RWPE2 (cell line): Measurements from ENCODE around the gene HOXB4.
A peak's percentile ranks its signal among the peaks of the same experiment; 100 is the strongest.

Experiments used
- ATAC-seq: fragments of 200-7000 bp; cut with Tn5 transposase; 3 replicates; pipeline ENCODE4 v1.9.1; 2021; ENCODE audit warnings: low read depth
- DNase-seq: peaks from one replicate; pipeline ENCODE4 v3.0.0-alpha.2; 2020; ENCODE audit warnings: low spot score
- H3K27ac ChIP-seq: fragments of 450-650 bp; 2 replicates; pipeline ENCODE4 v1.5.1; 2017; ENCODE audit warnings: mild to moderate bottlenecking; ENCODE audit not compliant: poor library complexity, severe bottlenecking
- H3K27me3 ChIP-seq: fragments of 250-450 bp; sonication (Bioruptor Pico); 2 replicates; pipeline ENCODE4 v1.5.1; 2021; ENCODE audit warnings: mild to moderate bottlenecking, moderate library complexity; ENCODE audit not compliant: insufficient read depth, poor library complexity, severe bottlenecking
- H3K36me3 ChIP-seq: fragments of 250-450 bp; sonication (Bioruptor Pico); 2 replicates; pipeline ENCODE4 v1.5.1; 2020; ENCODE audit warnings: low read depth, mild to moderate bottlenecking, moderate library complexity
- H3K4me1 ChIP-seq: fragments of 250-450 bp; sonication (Bioruptor Pico); 2 replicates; pipeline ENCODE4 v1.5.1; 2021; ENCODE audit warnings: mild to moderate bottlenecking, moderate library complexity; ENCODE audit not compliant: insufficient read depth, poor library complexity, severe bottlenecking
- H3K4me3 ChIP-seq: fragments of 250-450 bp; sonication (Bioruptor Pico); 2 replicates; pipeline ENCODE4 v1.5.1; 2021; ENCODE audit warnings: mild to moderate bottlenecking, moderate library complexity; ENCODE audit not compliant: severe bottlenecking
- H3K9me3 ChIP-seq: fragments of 250-450 bp; sonication (Bioruptor Pico); 2 replicates; pipeline ENCODE4 v1.5.1; 2021; ENCODE audit warnings: mild to moderate bottlenecking, moderate library complexity; ENCODE audit not compliant: severe bottlenecking
- TF ChIP-seq, protein P1 (sequence below): fragments of 450-650 bp; IDR thresholded peaks from one replicate; pipeline ENCODE4 v1.5.1; 2017; ENCODE audit warnings: mild to moderate bottlenecking, moderate library complexity; ENCODE audit not compliant: poor library complexity, severe bottlenecking

HOXB4 gene

DNA sequence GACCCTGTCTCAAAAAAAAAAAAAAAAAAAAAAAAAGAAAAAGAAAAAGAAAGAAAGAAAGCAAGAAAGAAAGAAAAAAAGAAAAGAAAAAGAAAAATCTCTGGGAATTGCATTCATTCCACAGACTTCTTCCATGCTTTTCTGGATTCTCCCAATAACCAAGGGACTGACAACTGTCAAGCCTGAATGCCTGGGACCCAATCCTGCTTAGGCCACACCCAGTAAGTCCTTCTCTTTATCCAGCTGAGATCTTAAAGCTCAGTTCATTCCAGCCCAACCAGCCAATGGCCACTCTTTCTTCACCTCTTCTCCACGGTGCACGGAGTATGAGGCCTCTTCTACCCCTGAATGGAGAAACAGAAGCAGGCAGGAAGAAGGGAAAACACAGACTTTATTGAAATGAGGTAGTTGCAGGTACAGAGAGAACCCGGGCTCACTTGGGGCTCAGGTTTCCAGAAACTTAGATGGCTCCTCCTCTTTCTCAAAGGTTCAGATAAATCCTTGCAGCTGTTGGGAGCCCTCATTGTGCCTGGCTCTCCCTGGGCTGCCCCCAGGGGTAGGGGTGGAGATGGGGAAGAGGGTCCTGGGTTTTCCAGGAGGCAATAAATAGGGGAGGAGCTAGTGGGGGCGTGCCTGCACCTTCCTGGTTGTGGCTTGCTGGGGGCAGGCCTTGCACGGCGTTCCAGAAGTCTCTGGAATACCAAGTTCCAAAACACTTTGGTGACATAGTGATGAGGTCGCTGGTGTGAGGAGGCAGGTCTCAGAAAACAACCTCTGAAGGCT, 49.8 kb downstream of the HOXB4 start:
- Histone ChIP-seq H3K4me3 (no peak overlapping the region), H3K27ac (no peak overlapping the region), H3K4me1 (no peaks in the 10 kb centered on the region), H3K27me3 (no peaks in the 10 kb centered on the region), H3K9me3 (no peaks in the 10 kb centered on the region), H3K36me3 (no peaks in the 10 kb centered on the region)
- ATAC-seq, result no peak
- TF ChIP-seq, protein P1, sequence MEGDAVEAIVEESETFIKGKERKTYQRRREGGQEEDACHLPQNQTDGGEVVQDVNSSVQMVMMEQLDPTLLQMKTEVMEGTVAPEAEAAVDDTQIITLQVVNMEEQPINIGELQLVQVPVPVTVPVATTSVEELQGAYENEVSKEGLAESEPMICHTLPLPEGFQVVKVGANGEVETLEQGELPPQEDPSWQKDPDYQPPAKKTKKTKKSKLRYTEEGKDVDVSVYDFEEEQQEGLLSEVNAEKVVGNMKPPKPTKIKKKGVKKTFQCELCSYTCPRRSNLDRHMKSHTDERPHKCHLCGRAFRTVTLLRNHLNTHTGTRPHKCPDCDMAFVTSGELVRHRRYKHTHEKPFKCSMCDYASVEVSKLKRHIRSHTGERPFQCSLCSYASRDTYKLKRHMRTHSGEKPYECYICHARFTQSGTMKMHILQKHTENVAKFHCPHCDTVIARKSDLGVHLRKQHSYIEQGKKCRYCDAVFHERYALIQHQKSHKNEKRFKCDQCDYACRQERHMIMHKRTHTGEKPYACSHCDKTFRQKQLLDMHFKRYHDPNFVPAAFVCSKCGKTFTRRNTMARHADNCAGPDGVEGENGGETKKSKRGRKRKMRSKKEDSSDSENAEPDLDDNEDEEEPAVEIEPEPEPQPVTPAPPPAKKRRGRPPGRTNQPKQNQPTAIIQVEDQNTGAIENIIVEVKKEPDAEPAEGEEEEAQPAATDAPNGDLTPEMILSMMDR, result no peak
- no peak for DNase-seq

DNA sequence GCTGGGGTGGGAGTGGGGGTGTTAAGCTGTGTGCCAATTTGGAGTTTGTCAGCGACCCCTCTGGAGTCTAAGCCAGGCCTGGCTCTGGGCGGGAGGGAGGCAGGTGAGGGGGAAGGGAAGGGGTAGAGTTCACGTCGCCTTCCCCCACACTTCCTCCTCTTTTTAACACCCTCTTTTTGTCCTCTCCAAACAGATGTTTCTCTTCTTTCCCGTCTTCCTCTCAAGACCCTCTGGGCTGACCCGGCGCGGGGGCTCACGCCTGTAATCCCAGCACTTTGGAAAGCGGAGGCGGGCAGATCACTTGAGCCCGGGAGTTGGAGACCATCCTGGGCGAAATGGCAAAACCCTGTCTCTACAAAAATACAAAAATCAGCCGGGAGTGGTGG, 50.6 kb downstream of the HOXB4 start:
- Histone ChIP-seq H3K36me3 (no peaks in the 10 kb centered on the region), H3K4me1 (no peaks in the 10 kb centered on the region), H3K27me3 (no peaks in the 10 kb centered on the region), H3K27ac (no peak overlapping the region), H3K9me3 (no peaks in the 10 kb centered on the region), H3K4me3 (no peak overlapping the region)
- TF ChIP-seq, protein P1, result no peak
- peak; percentile 58 for DNase-seq
- ATAC-seq, result no peak

DNA sequence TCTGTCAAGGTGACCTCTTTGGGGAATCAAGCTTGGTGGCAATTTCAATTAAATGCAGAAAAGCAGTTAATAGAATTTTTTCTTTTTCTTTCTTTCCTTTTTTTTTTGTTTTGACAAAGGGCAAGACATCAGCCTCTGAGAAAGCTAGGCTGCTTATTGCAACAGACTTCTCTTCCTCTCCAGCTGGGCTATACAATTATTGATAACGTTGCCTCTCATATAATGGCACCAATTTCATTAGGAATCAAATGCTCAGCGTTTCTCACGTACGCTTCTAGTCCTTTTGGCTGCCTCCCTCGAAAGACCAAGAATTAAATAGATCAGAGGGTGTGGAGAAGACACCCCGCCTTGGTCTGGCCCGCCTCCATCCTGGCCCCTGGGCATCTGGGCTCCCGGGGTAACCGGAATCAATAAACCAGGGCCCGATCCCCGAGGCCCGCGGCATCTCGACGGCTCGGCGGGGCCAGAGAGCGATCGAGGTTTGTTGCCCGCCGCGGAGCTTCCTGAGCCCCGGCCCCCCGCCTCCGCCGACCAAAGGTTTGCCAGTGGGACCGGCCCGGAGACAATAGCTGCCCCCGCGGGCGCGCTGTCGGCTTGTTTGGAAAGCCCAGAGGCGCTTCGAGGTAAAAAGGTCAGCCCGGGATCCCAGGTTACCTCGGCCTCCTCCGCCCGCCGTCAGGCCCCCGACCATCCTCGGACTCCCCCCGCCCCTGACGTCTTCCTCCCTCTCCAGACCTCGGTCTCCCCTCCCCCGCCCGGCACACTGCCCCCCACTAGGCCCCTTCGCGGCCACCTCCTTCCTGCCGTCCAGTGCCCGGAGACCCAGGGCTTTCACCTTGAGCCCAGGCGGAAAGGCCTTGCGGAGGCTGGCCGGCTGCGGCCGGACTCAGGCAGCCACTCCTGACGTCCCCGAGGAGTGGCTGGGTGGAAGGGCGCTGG, 51.3 kb downstream of the HOXB4 start:
- ATAC-seq (no peak), DNase-seq (peak; percentile 45)
- TF ChIP-seq, protein P1, result no peak
- Histone ChIP-seq H3K9me3 (no peaks in the 10 kb centered on the region), H3K4me3 (no peak overlapping the region), H3K36me3 (no peaks in the 10 kb centered on the region), H3K4me1 (no peaks in the 10 kb centered on the region), H3K27me3 (no peaks in the 10 kb centered on the region), H3K27ac (no peak overlapping the region)
